NCI-H345 (cell line): ENCODE results near the gene AKR1B1.

Experiments
- DNase-seq: peaks from one replicate; lab custom pipeline; 2025; lab: John Stamatoyannopoulos, UW

Gene AKR1B1

DNA sequence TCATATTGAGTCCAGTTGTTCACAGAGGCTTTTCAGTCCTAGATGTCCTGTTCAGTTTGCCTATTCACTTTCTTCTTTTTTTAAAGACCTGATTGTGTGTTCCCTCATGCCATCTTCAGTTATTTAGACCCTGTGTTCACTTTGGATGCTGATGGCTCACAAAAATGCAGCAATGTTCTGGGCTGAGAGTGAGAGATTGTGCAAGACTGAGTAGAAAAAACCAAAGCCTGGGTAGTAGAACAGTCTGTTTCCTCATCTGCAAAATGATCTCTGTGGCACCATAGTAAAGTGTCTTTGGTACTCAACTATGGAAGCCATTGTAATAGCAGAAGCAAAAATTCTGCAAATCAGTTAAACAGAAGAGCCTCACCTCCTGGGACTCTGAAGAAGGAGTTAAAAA lies 43.2 kb downstream of the AKR1B1 start:
- no peak for DNase-seq

DNA sequence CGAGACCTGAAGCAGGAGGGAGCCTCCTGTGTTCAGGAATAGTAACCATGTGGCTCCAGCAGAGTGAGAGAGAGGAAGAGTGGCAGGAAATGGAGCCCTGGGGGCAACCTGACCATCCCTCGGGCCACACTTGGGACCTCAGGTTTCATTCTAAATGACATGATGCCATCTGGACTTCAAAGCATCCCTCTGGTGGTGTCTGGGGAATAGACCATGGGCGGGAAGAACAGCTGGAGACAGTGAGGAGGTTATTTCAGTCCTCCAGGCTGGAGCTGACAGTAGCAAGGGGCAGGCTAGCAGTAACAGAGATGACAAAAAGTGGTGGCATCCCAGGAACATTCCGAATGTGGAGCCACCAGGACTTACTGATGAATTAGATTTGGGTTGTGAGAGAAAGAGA lies 44.8 kb downstream of the AKR1B1 start:
- DNase-seq: no peak

DNA sequence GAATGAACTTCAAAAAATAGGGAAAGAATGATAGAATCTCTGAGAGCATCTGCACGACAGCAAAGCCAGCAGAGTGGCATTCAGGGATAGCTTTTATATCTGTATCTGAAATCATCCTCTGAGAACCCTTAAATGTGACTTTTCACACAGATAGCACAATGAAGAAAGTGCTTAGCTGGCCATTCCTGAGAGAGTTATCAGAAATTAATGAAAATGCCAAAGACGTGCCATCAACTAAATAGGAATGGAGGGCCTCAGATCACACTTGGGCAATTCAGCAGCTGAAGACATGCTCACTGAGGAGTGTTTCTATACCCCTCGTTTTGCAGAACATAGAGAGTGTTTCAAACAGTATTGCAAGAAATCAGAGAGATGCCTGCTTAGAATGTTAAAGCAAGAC lies 51.6 kb downstream of the AKR1B1 start:
- DNase-seq: no peak

DNA sequence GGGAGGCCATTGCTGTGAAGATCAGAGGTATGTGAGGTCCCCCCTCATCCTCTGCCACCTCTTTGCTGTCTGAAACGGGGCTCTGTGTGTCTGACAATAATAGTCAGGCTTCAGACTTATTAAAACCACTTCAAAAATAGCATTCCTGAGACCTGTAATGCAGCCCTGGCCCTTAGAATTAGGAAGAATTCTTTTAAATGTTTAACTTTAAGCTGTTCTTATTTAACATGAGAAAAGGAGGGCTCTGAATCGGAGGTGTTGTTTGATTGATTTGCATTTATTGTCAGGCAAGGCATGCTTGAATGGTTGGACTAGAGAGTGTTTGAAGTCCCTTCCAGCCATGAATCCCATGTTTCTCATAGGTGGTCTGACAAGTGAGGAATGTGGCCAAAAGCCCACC lies 52.5 kb downstream of the AKR1B1 start:
- DNase-seq: no peak

DNA sequence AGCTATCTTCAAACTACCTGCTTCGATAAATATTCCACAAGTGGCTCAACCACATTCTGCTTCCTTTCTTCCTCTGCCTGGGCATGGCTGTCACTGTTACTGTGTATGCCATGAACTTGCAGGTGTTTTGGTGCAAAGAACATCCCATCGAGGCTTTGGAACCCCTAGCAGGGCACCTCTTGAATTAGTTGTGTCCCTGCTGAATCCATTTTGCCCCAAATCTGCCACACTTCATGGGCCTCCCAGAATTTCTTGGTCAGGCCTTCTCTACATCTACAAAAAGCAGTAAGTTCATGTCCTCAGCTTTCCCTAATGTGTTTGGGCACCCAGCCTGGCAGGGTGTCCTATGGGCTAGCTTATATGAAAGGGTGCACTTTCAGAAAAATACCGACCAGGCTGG lies 53.6 kb downstream of the AKR1B1 start:
- no peak for DNase-seq

DNA sequence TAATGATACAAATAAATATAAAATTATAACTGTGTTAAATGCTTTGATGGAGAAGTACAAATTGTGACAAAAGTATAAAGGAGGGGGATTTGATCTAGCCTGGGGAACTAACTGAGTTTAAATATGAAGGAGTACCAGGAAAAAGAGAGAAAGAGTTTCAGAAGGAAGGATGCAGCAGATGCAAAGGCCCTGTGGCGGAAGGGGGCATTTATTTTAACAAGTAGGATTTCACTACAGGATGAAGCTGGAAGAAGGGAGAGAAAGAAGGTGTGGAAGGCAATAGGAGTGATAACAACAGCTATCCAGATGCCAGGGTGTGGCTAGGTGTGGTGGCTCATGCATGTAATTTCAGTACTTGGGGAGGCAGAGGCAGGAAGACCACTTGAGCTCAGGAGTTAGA lies 55.8 kb downstream of the AKR1B1 start:
- no peak for DNase-seq

DNA sequence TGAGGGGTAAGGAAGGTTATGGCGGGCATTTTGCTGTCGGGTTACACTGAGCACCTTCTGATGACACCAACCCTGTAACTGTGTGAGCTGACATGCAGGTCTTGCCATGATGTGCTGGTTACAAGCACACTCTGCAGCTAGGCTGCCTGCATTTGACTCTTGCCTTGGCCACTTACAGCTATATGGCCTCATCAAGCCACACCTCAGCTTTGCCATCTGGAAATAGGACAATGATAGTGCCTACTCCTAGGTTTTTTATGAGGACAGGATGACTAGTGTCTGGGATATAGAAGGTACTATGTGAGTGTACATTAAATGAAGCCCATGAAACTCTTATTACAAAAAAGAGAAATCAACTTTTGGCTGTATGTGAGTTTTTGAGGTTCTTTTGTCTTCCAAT lies 58.0 kb downstream of the AKR1B1 start:
- no peak for DNase-seq

DNA sequence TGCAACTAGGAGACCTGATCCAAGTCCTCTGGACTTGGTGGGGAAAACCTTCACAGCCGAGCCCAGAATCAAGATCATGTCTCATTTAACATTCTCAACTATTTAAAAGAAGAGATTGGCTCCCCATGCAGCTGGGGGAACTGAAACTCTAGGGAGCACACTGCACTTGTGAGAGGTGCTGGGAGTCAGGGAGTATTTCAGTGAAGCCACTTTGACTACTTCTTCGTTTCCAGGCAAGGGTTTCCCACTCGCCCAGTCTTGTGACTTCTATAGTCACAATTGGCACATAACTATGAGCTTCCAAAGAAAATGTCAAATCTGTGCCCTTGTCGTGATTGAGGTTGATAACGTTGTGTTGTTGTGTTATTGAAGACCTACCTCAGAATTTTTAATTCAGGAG lies 62.9 kb downstream of the AKR1B1 start:
- no peak for DNase-seq

DNA sequence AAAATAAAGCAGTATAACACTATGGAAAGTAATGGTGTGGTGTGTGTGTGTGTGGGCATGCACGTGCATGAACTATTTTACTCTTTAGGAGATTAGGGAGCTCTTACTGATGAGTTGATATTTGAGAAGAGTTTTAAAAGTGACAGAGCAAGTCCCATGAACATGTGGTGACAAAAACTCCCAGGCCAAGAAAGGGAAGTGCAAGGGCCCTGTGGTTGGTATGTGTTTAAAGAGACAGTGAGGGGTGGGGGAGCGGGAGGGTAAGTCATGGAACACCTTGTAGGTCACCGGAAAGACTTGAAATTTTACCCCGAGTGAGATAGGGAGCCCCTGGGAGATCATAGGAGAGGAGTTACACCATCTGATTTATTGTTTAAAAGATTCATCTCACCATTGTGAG lies 63.3 kb downstream of the AKR1B1 start:
- no peak for DNase-seq

DNA sequence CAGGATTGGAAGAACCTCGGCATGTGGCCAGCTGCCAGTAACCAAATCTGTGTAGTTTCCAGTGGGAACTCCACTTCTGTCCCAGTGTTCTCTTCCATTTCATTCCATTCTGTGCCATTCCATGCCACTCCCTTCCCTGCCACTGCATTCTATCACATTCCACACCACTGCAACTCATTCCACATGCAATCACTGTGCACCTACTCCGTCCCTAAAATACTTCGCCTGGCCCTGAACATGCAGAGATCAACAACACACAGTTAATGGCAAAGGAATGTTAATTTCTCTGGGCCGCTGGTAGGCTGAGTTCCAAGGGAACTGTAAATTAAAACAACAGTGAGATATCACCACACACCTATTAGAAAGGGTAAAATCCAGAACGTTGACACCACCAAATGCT lies 64.8 kb downstream of the AKR1B1 start:
- DNase-seq: no peak
